Measurements from ENCODE around the gene ASB10. TPM values are rescaled to one million over a fixed set of nuclear protein-coding genes. Genes with fewer than 3 reads are reported as not detected.

Gene ASB10
- total RNA-seq, 1 experiment from 2014 or later = not detected

DNA sequence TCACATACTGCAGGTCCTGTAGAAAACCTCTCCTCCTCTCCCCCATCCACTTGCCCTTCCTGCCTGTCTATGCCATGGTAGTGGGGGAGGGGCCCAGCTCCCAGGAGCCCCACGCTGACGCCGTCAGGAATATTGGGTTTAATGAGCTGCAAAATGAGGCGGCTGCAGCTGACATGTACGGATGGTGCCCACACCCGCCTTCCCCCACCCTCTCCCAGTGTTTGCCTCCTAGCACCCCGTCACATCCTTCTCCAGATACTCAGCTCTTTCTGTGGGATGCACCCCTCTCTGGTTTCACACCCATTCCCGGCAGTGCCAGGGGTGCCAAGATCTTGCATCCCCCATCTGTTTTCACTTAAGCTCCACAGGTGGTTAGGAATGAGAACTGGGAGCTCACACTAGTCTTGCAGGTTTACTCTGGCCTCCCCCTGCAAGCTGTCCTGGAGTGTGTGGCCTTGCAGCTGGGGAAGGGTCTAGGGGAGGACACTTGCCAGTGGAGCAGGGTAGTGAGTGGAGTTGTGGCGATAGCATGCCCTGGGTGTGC, 45.7 kb downstream of the ASB10 start:
- Histone ChIP-seq H3K9me3 (ENCODE audit: control insufficient read depth, insufficient read depth, low read depth, low read length) (no peaks in the 10 kb centered on the region), H3K27ac (ENCODE audit: low read length) (no peak overlapping the region), H3K4me3 (ENCODE audit: low read depth in 2 of 2, low read length in 2 of 2) (no peak overlapping the region), H3K4me1 (ENCODE audit: control insufficient read depth, insufficient read depth, low read length) (no peaks in the 10 kb centered on the region), H3K36me3 (ENCODE audit: control insufficient read depth, insufficient read depth, low read length) (no peaks in the 10 kb centered on the region; the same call in 1 of the 2 replicates), H3K27me3 (ENCODE audit: control insufficient read depth, insufficient read depth, low read length) (no peaks in the 10 kb centered on the region)
- ChIA-PET POLR2A (no interaction called here), CTCF (interaction anchor here (0.5 to 1.6 kb wide), 2 partner anchors 17 to 179 kb away, joined by 5 to 6 read pairs; no protein-coding TSS in a partner anchor)
- TF ChIP-seq SIN3A (IDR thresholded peaks at IDR 0.05; ENCODE audit: borderline replicate concordance, insufficient read depth, low read depth, low read length) (no peak), TCF7L2 (IDR thresholded peaks at IDR 0.05; ENCODE audit: low read depth, low read length) (no peak), POLR2AphosphoS5 (IDR thresholded peaks at IDR 0.05; ENCODE audit: low read depth, low read length) (no peak)
- TF ChIP-seq, protein P1, sequence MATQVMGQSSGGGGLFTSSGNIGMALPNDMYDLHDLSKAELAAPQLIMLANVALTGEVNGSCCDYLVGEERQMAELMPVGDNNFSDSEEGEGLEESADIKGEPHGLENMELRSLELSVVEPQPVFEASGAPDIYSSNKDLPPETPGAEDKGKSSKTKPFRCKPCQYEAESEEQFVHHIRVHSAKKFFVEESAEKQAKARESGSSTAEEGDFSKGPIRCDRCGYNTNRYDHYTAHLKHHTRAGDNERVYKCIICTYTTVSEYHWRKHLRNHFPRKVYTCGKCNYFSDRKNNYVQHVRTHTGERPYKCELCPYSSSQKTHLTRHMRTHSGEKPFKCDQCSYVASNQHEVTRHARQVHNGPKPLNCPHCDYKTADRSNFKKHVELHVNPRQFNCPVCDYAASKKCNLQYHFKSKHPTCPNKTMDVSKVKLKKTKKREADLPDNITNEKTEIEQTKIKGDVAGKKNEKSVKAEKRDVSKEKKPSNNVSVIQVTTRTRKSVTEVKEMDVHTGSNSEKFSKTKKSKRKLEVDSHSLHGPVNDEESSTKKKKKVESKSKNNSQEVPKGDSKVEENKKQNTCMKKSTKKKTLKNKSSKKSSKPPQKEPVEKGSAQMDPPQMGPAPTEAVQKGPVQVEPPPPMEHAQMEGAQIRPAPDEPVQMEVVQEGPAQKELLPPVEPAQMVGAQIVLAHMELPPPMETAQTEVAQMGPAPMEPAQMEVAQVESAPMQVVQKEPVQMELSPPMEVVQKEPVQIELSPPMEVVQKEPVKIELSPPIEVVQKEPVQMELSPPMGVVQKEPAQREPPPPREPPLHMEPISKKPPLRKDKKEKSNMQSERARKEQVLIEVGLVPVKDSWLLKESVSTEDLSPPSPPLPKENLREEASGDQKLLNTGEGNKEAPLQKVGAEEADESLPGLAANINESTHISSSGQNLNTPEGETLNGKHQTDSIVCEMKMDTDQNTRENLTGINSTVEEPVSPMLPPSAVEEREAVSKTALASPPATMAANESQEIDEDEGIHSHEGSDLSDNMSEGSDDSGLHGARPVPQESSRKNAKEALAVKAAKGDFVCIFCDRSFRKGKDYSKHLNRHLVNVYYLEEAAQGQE (IDR thresholded peaks at IDR 0.05; ENCODE audit: insufficient read depth in 1 of 2, low read depth in 2 of 2, low read length in 1 of 2) = no peak
- TF ChIP-seq, protein P2, sequence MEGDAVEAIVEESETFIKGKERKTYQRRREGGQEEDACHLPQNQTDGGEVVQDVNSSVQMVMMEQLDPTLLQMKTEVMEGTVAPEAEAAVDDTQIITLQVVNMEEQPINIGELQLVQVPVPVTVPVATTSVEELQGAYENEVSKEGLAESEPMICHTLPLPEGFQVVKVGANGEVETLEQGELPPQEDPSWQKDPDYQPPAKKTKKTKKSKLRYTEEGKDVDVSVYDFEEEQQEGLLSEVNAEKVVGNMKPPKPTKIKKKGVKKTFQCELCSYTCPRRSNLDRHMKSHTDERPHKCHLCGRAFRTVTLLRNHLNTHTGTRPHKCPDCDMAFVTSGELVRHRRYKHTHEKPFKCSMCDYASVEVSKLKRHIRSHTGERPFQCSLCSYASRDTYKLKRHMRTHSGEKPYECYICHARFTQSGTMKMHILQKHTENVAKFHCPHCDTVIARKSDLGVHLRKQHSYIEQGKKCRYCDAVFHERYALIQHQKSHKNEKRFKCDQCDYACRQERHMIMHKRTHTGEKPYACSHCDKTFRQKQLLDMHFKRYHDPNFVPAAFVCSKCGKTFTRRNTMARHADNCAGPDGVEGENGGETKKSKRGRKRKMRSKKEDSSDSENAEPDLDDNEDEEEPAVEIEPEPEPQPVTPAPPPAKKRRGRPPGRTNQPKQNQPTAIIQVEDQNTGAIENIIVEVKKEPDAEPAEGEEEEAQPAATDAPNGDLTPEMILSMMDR (IDR thresholded peaks at IDR 0.05) = no peak
- in situ Hi-C loops (cut with HindIII; ENCODE audit: low pct_unique_long_range_greater_than_20kb, low sequenced_read_pairs) = no loop called here
- DNase-seq (ENCODE audit: low read depth, low spot score) (no peak), ATAC-seq (no peak)
- intact Hi-C loops (cut with micrococcal nuclease; ENCODE audit: unreplicated experiment) = no loop called here
- BruUV-seq (replicated peaks) = no TSS peak

GRCh38 chr7:151140826-151141225, 46.2 kb downstream of the ASB10 start:
- no TSS peak for BruUV-seq (replicated peaks)
- H3K9me3 ChIP-seq (ENCODE audit: control insufficient read depth, insufficient read depth, low read depth, low read length) = no peaks in the 10 kb centered on the region
- intact Hi-C loops (cut with micrococcal nuclease; ENCODE audit: unreplicated experiment) (no loop called here), in situ Hi-C loops (cut with HindIII; ENCODE audit: low pct_unique_long_range_greater_than_20kb, low sequenced_read_pairs) (no loop called here)
- CTCF ChIA-PET = interaction anchor here (1.6 kb wide), 1 partner anchor 17 kb away, joined by 6 read pairs; no protein-coding TSS in a partner anchor
- no peak overlapping the region for H3K4me3 ChIP-seq (ENCODE audit: low read depth in 2 of 2, low read length in 2 of 2)
- H3K27me3 ChIP-seq (ENCODE audit: control insufficient read depth, insufficient read depth, low read length) = no peaks in the 10 kb centered on the region
- TF ChIP-seq SIN3A (IDR thresholded peaks at IDR 0.05; ENCODE audit: borderline replicate concordance, insufficient read depth, low read depth, low read length) = no peak
- TF ChIP-seq, protein P2 (IDR thresholded peaks at IDR 0.05) = no peak
- TF ChIP-seq, protein P1 (IDR thresholded peaks at IDR 0.05; ENCODE audit: insufficient read depth in 1 of 2, low read depth in 2 of 2, low read length in 1 of 2) = no peak
- TF ChIP-seq POLR2AphosphoS5 (IDR thresholded peaks at IDR 0.05; ENCODE audit: low read depth, low read length) = no peak
- TF ChIP-seq TCF7L2 (IDR thresholded peaks at IDR 0.05; ENCODE audit: low read depth, low read length) = no peak
- H3K4me1 ChIP-seq (ENCODE audit: control insufficient read depth, insufficient read depth, low read length) = no peaks in the 10 kb centered on the region
- no peak for ATAC-seq
- H3K27ac ChIP-seq (ENCODE audit: low read length) = no peak overlapping the region
- H3K36me3 ChIP-seq (ENCODE audit: control insufficient read depth, insufficient read depth, low read length) = no peaks in the 10 kb centered on the region; the same call in 1 of the 2 replicates
- POLR2A ChIA-PET = no interaction called here
- no peak for DNase-seq (ENCODE audit: low read depth, low spot score)

All from Panc1 (cell line).